Activated T-cell treated with anti-CD3 and anti-CD28 coated beads, Interleukin-2, amount 50 U/mL, for 72 hours (primary cell): ENCODE measurements around the gene DSEL. TPM values are rescaled to one million over a fixed set of nuclear protein-coding genes. Genes with fewer than 3 reads are reported as not detected.

Experiments used
- ATAC-seq, 2 donors: fragments of 150-1000 bp; cut with Tn5 transposase; replicated peaks in 1 of 2; 2 replicates each; pipeline ENCODE4 v1.10.0; 2021; ENCODE audit warnings: moderate library complexity in 2 of 2, mild to moderate bottlenecking in 1 of 2
- DNase-seq, 2 donors: peaks; one replicate each; pipeline ENCODE4 v3.0.0; 2021 to 2022; ENCODE audit warnings: mixed read lengths in 1 of 2
- H3K27ac Mint-ChIP-seq: one replicate; pipeline ENCODE4 v1.8.0; 2022; ENCODE audit warnings: mild to moderate bottlenecking, moderate library complexity, mixed read lengths
- H3K27me3 Mint-ChIP-seq: one replicate; pipeline ENCODE4 v1.8.0; 2022; ENCODE audit warnings: low read depth, mixed read lengths
- H3K36me3 Mint-ChIP-seq, 2 donors: one replicate each; pipeline ENCODE4 v1.8.0; 2022; ENCODE audit warnings: mixed read lengths in 2 of 2, mild to moderate bottlenecking in 1 of 2; ENCODE audit not compliant: insufficient read depth in 2 of 2
- H3K4me1 Mint-ChIP-seq: one replicate; pipeline ENCODE4 v1.8.0; 2022; ENCODE audit warnings: low read depth, mixed read lengths
- H3K4me3 Mint-ChIP-seq, 2 donors: one replicate each; pipeline ENCODE4 v1.8.0; 2022; ENCODE audit warnings: mild to moderate bottlenecking in 2 of 2, mixed read lengths in 2 of 2, moderate library complexity in 2 of 2
- H3K9me3 Mint-ChIP-seq, 2 donors: one replicate each; pipeline ENCODE4 v1.8.0; 2022; ENCODE audit warnings: mixed read lengths in 2 of 2
- total RNA-seq, 2 donors: library from RNA; stranded (reverse); gene quantifications; one replicate each; pipeline ENCODE4 v1.2.3, GENCODE V29; 2022

The DSEL gene
- total RNA-seq, 2 donors from 2014 or later, result 0.14 to 0.23 TPM

DNA sequence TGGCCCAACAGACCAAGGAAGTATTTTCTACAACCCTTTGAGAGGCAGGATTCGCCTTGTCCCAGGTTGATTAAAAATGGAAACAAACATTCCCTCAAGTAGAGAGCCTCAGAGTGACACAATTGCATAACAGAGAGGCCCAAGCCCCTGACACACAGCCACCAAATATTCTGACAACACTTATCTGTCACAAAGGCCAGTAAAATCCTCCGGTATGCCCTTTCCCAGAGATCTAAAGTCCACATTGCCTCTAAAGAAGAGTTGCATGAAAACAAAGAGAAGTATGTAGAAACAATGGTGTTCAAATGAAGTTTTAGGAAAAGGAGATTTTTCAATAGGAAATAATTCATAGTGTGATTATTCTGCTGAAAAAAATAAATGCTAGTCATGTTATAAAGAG is 32.1 kb downstream of the DSEL start:
- Mint-ChIP-seq H3K4me1 (no peaks in the 10 kb centered on the region), H3K36me3 (no peaks in the 10 kb centered on the region), H3K4me3 (no peak overlapping the region), H3K27ac (no peak overlapping the region), H3K27me3 (no peaks in the 10 kb centered on the region), H3K9me3 (no peaks in the 10 kb centered on the region)
- no peak for DNase-seq
- ATAC-seq, result no peak

DNA sequence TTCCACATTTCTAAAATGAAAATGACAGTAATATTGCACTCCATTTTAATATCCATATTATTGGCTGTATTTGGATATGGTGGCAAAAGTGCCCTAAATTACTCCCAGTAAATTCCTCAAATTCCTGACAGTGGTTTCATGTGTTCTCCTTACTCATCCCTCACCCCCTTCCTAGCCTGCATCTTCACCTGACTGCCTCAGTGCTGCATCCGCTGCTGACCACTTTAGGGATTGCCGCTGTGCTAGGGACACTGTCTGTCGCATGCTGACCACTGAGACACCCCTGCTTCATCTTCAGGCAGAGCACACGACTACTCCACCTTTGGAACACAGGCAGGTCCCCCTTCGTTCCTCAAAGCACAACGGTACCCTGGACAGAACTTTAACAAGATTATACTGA is 32.6 kb downstream of the DSEL start:
- no peak overlapping the region for H3K27ac Mint-ChIP-seq
- H3K4me1 Mint-ChIP-seq, result no peaks in the 10 kb centered on the region
- no peak overlapping the region for H3K4me3 Mint-ChIP-seq
- H3K36me3 Mint-ChIP-seq, result no peaks in the 10 kb centered on the region
- ATAC-seq (no peak), DNase-seq (no peak)
- no peaks in the 10 kb centered on the region for H3K9me3 Mint-ChIP-seq
- H3K27me3 Mint-ChIP-seq, result no peaks in the 10 kb centered on the region

DNA sequence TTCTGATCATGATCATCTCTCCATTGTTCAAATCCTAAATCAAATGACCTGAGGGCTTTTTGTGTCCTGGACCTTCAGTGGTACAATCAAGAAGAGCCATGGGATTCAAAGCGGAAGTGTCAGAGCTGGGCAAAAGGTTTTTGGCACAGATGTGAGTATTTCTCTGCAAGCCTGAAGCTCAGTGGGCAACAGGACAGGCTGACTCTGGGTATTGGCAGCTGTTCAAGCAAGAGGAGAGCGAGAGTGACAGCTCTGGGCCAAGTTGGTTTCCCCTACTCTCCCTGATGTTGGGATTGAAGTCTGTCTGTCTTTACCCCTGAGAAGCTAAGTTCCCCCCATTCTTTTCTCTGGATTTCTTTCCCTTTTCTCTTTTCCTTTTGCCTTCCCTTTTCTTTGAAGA is 33.3 kb downstream of the DSEL start:
- Mint-ChIP-seq H3K4me1 (no peaks in the 10 kb centered on the region), H3K27me3 (no peaks in the 10 kb centered on the region)
- ATAC-seq, result no peak

DNA sequence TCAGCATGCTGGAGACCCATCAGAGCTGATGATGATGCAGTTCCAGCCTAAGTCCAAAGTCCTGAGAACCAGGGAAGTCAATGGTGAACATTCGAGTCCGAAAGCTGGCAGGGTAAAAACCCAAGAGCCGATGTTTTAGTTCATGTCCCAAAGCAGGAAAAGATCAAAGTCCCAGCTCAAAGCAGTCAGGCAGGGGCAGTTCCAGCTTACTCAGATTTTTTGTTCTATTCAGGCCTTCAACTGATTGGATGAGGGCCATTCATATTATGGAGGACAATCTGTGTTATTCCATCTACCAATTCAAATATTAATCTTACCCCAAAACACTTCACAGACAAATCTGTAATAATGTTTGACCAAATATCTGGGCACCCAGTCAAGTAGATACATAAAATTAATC is 38.3 kb downstream of the DSEL start:
- Mint-ChIP-seq H3K27me3 (no peaks in the 10 kb centered on the region), H3K9me3 (no peaks in the 10 kb centered on the region), H3K4me1 (no peaks in the 10 kb centered on the region), H3K36me3 (no peaks in the 10 kb centered on the region), H3K4me3 (no peak overlapping the region), H3K27ac (no peak overlapping the region)
- DNase-seq (no peak), ATAC-seq (no peak)

More for the DNA sequence above, 33.3 kb downstream of the DSEL start:
- H3K9me3 Mint-ChIP-seq, result no peaks in the 10 kb centered on the region
- H3K4me3 Mint-ChIP-seq, result no peak overlapping the region
- no peak overlapping the region for H3K27ac Mint-ChIP-seq
- DNase-seq, result no peak
- no peaks in the 10 kb centered on the region for H3K36me3 Mint-ChIP-seq

DNA sequence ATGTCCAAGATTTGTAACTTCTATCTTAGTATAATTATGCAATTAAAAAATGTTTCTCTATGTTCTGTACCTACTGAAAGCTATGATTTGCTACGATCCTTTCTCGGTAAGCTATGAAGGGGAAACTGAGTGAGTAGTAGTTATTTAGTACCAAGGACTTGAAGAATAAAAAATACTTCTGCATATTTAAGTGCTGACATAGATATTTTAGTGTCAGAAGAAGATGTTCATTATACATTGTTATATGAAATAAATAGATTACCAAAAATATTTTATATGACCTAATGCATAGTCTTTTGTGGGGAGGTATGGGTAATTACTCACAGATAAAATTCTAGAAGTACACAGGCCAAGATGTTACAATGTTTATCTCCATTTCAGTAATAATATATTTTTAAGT is 39.0 kb downstream of the DSEL start:
- no peaks in the 10 kb centered on the region for H3K27me3 Mint-ChIP-seq
- no peak for ATAC-seq

DNA sequence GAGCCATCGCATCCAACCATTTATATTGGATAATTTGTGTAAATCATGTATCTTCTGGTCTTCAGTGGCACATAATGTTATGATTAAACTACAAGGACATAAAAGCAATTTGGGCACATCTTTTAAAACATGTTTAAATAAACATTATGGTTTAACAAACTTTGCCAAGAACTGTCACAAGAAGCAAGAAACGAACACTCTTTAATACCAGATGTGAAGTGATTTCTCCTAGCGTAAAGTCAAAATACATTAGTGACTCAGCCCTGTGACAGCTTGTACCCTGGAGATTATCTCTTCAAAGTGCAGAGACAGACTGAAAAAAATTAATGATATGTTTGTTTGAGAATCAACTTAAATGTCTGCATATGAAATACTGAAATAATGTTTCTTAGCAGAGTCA is 39.9 kb downstream of the DSEL start:
- no peaks in the 10 kb centered on the region for H3K9me3 Mint-ChIP-seq
- no peak overlapping the region for H3K4me3 Mint-ChIP-seq
- no peaks in the 10 kb centered on the region for H3K27me3 Mint-ChIP-seq
- H3K27ac Mint-ChIP-seq, result no peak overlapping the region
- H3K36me3 Mint-ChIP-seq, result no peaks in the 10 kb centered on the region
- no peak for DNase-seq
- H3K4me1 Mint-ChIP-seq, result no peaks in the 10 kb centered on the region
- ATAC-seq, result no peak

More for the DNA sequence above, 39.0 kb downstream of the DSEL start:
- Mint-ChIP-seq H3K4me1 (no peaks in the 10 kb centered on the region), H3K36me3 (no peaks in the 10 kb centered on the region), H3K27ac (no peak overlapping the region), H3K4me3 (no peak overlapping the region), H3K9me3 (no peaks in the 10 kb centered on the region)
- no peak for DNase-seq

DNA sequence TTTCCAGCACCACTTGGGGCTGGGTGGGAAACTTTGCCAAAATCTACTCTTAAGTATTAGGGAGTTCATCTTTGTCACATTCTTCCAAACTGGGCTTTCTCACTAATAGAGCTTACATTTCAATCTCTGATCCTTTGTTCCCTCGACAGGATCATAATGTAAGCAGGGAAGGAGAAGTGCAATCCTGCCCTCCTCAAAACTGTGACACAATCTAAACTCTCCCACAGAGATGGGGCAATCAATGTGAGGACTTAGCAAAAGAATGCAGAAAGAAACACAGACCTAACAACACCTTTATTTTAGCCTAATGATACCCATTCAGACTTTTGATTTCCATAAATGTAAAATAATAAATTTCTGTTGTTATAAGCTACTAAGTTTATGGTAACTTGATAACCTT is 40.8 kb downstream of the DSEL start:
- Mint-ChIP-seq H3K27me3 (peaks cover 6% of the 10 kb centered on the region), H3K4me3 (no peak overlapping the region), H3K27ac (no peak overlapping the region), H3K36me3 (no peaks in the 10 kb centered on the region), H3K9me3 (no peaks in the 10 kb centered on the region), H3K4me1 (no peaks in the 10 kb centered on the region)
- ATAC-seq (no peak), DNase-seq (no peak)

DNA sequence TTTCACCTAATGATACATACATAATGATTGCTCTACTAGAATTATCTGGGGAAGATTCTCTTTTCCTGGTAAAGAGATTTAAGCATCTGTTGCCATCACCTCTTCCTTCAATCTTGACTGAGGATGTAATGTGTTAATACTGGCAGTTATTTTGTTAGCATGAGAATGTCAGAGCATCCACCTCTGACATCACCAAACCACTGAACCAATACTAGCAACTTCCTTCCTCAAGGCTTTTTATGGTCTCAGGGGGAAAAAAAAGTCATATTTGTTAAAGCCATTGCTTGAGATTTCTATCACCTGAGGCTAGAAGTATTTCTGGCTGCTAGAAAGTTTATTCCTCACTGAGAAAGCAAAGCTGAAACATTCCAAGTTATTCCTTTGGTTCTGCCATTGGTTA is 48.5 kb downstream of the DSEL start:
- Mint-ChIP-seq H3K4me3 (no peak overlapping the region), H3K4me1 (no peaks in the 10 kb centered on the region), H3K9me3 (peaks cover 1 to 2% of the 10 kb centered on the region in 2 donors), H3K27ac (no peak overlapping the region), H3K36me3 (peaks cover 0 to 3% of the 10 kb centered on the region in 2 donors), H3K27me3 (peaks cover 7% of the 10 kb centered on the region)
- DNase-seq (no peak), ATAC-seq (no peak)

DNA sequence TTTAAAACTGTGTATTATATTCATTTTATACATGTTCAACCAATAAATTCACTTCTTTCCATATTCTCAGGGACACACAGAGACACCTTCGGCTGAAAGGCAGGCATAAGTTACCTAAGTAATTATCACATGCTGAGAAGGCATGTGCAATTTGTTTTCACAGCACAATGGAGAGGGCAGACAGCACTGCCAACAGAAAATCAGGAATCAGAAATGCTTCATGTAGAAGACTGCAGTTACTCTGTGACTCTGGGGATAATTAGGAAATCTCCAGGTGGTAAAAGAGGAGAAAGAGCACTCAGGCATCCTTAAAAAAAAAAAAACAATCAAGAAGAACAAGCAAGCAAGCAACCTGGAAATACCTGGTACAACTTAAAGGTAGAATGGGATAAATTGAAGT is 49.3 kb downstream of the DSEL start:
- peaks cover 1 to 2% of the 10 kb centered on the region in 2 donors for H3K9me3 Mint-ChIP-seq
- ATAC-seq (no peak), DNase-seq (no peak)
- no peak overlapping the region for H3K4me3 Mint-ChIP-seq
- no peak overlapping the region for H3K27ac Mint-ChIP-seq
- peaks cover 7% of the 10 kb centered on the region for H3K27me3 Mint-ChIP-seq
- peaks cover 0 to 3% of the 10 kb centered on the region in 2 donors for H3K36me3 Mint-ChIP-seq
- H3K4me1 Mint-ChIP-seq, result no peaks in the 10 kb centered on the region

DNA sequence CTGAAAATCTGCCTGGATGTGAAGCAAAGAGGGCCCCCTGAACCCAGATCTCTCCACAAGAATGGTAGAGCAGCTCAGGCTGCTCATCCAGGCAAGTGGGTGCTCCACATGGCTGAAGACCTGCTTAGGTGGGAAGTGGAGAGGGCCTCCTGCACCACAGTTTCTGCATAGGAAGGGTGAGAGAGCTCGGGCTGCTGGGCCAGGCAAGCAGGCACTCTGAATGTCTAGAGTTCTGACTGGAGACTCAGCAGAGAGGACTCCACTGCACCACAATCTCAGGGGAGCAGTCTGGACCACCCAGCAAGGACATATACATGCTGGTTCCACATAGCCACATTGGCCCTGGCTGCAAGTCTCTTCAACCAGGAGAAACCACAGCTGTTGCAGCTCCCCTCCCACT is 52.0 kb downstream of the DSEL start:
- Mint-ChIP-seq H3K4me1 (no peaks in the 10 kb centered on the region), H3K27me3 (no peaks in the 10 kb centered on the region), H3K27ac (no peak overlapping the region), H3K4me3 (no peak overlapping the region), H3K9me3 (peaks cover 2 to 5% of the 10 kb centered on the region in 2 donors), H3K36me3 (peaks cover 0 to 3% of the 10 kb centered on the region in 2 donors)
- DNase-seq, result no peak
- ATAC-seq, result no peak

DNA sequence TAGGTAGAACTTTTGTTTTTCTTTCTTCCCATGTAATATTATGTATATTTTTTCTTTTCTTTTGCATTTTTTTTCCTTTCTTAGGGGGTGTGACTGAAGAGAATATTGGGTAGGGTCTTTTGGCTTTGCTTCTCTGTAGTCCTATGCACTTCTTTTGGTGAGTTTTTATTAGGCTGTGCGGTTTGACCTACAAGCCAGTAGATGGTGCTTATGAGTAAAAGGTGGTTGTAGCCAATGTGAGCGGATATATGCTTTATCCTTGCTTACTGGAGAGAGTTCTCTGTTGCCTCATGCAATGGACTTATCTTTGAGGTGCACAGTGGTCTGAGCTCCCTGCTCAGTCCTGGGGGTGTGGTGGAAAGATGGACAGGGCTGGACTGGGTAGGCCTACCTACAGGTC is 52.7 kb downstream of the DSEL start:
- Mint-ChIP-seq H3K36me3 (peaks cover 0 to 3% of the 10 kb centered on the region in 2 donors), H3K4me1 (no peaks in the 10 kb centered on the region), H3K27me3 (no peaks in the 10 kb centered on the region), H3K9me3 (peaks cover 2 to 5% of the 10 kb centered on the region in 2 donors), H3K27ac (no peak overlapping the region), H3K4me3 (no peak overlapping the region)
- no peak for DNase-seq
- ATAC-seq, result no peak

DNA sequence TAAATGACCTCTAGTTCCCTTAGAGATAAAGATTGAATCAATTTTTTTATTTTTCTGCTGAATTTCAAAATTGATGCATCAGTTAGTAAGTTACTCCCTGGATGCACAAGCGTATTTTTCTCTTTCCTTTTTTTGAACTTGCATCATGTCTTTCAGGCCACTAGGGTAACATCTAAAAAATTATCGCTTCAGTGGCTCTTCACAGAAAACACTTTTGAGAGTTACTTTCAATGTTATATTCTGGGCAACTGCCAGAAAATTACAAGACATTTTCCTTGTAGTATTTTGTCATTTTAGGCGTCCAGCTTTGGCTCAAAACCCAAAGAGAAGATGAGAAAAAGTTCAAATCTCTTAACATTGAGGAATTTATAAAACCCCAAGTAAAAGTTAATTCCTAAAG is 59.8 kb downstream of the DSEL start:
- DNase-seq, result no peak
- H3K27ac Mint-ChIP-seq, result no peak overlapping the region
- ATAC-seq, result no peak
- no peak overlapping the region for H3K4me3 Mint-ChIP-seq
- peaks cover 11% of the 10 kb centered on the region for H3K4me1 Mint-ChIP-seq
- H3K27me3 Mint-ChIP-seq, result no peaks in the 10 kb centered on the region
- H3K9me3 Mint-ChIP-seq, result peaks cover 0 to 6% of the 10 kb centered on the region in 2 donors
- peaks cover 0 to 2% of the 10 kb centered on the region in 2 donors for H3K36me3 Mint-ChIP-seq
